ENCODE results near the gene PIWIL1.

PIWIL1 gene

DNA sequence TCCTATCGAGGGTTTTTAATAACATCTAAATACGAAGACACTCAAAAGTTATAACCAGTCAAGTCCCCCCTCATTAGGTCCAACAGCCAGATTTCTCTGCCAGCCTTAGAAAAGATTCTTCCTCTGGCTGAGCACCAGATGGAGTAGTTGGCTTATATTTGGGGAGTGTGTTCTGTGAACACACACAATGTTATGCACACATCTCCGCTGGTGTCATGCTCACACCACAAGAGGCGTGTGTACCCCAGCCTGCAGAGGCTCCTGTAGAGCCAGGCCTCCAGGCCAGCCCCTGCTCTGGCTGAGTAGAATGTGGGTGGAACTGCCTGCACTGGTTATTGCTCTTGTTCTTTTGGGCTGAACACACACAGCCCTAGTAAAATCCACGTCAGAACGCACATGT lies 64.0 kb downstream of the PIWIL1 start:
- no peak for DNase-seq (ENCODE audit: low read depth)
- TF ChIP-seq, protein P1, sequence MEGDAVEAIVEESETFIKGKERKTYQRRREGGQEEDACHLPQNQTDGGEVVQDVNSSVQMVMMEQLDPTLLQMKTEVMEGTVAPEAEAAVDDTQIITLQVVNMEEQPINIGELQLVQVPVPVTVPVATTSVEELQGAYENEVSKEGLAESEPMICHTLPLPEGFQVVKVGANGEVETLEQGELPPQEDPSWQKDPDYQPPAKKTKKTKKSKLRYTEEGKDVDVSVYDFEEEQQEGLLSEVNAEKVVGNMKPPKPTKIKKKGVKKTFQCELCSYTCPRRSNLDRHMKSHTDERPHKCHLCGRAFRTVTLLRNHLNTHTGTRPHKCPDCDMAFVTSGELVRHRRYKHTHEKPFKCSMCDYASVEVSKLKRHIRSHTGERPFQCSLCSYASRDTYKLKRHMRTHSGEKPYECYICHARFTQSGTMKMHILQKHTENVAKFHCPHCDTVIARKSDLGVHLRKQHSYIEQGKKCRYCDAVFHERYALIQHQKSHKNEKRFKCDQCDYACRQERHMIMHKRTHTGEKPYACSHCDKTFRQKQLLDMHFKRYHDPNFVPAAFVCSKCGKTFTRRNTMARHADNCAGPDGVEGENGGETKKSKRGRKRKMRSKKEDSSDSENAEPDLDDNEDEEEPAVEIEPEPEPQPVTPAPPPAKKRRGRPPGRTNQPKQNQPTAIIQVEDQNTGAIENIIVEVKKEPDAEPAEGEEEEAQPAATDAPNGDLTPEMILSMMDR (IDR thresholded peaks at IDR 0.05; ENCODE audit: low read length, missing control alignments), result no peak
- H3K4me3 ChIP-seq (replicated peaks; ENCODE audit: low read depth, low read length), result no peak overlapping the region

DNA sequence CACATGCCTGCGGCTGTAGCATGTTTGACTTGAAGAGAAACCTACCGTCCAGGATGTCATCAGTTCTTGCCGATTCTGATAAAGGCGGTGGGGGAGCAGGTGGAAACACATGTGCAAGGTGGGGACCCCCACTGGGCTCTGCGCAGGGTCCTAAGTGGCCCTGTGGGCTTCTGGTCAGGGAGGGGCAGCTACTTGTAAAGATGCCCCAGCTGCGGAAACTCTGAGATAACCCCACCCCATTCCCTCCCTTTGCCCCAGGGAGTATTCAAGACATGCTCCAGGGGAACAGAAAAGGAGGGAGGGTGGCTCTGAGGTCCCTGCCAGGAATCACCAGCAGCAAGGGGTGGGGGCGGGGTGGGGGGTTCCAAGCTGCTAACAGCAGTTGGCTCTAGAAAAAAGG lies 67.6 kb downstream of the PIWIL1 start:
- H3K4me3 ChIP-seq (replicated peaks; ENCODE audit: low read depth, low read length), result no peak overlapping the region
- no peak for DNase-seq (ENCODE audit: low read depth)
- TF ChIP-seq, protein P1 (IDR thresholded peaks at IDR 0.05; ENCODE audit: low read length, missing control alignments), result no peak

DNA sequence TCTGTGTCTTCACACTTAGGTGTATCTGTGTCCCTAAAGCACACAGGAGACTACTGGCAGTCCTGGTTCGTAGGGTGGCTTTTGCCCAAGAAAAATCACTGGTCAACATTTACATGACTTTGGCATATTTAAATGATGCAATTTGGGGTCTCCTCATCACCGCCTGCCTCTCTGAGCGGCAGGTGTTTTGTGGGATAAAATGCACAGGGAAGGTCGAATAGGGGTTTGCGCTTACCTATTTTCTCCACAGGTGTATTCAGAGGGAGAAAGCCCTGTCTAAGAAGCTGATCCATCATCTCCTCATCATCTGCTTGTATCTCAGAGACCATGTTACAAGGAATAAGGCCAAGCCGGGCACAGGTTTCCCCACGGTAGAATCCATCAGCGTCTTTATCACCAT lies 74.7 kb downstream of the PIWIL1 start:
- no peak for DNase-seq (ENCODE audit: low read depth)
- no peak overlapping the region for H3K4me3 ChIP-seq (replicated peaks; ENCODE audit: low read depth, low read length)
- TF ChIP-seq, protein P1 (IDR thresholded peaks at IDR 0.05; ENCODE audit: low read length, missing control alignments), result no peak

DNA sequence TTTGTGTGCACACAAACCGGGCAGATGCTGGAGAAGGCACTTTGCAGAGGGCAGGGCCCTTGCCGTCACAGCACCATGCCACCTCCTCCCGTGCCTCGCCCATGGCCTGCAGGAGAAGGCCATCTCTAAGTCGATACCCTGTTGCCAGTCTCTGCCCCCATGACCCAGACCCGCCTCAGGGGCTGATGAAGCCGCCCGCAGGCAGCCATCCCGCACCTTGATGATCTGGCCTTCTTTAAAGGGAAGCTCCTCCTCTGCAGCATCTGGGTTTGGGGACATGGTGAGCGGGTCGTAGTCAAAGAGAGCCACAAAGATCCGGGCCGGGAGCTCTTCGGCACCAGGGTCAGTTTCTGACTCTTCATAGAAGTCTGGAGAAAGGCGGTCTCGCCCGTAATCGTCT lies 76.2 kb downstream of the PIWIL1 start:
- DNase-seq (ENCODE audit: low read depth), result no peak
- TF ChIP-seq, protein P1 (IDR thresholded peaks at IDR 0.05; ENCODE audit: low read length, missing control alignments), result no peak
- no peak overlapping the region for H3K4me3 ChIP-seq (replicated peaks; ENCODE audit: low read depth, low read length)

DNA sequence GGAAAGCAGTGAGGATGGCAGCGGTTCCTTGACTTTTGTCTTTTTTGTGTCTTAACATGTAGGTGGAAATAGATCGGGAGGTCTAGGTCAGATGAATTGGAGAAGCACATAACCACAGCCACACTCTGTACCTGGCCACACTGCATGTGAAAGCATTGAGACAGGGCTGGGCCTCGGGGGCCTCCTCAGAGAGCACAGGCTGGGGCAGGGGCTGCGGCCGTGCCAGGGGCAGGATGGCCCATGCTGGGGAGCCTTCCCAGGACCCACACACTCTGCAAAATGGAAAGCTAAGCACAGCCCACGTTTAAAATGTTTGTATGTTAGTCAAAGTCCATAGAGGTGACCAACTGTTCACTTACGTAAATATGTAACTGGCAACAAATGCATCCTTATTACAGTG lies 76.7 kb downstream of the PIWIL1 start:
- no peak overlapping the region for H3K4me3 ChIP-seq (replicated peaks; ENCODE audit: low read depth, low read length)
- DNase-seq (ENCODE audit: low read depth), result no peak
- TF ChIP-seq, protein P1 (IDR thresholded peaks at IDR 0.05; ENCODE audit: low read length, missing control alignments), result no peak

DNA sequence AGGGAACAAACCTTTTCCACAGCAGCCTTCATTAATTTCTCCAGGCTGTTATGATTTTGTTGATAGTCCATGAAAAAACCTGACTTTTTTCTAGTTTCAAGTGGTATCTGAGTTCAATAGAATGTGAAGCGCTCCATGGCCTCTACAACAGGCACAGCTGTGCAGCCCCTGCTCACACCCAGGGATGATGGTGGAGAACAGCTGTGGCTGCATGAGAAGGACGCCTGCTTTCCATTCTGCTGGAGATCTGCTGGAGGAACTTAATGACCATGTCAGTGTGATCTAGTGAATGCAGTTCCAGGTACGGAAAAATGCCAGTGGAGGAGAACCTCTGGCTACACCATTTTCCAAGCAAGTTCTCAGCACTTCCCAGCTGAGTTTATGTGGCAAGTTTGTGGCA lies 80.6 kb downstream of the PIWIL1 start:
- DNase-seq (ENCODE audit: low read depth), result no peak
- TF ChIP-seq, protein P1 (IDR thresholded peaks at IDR 0.05; ENCODE audit: low read length, missing control alignments), result no peak
- no peak overlapping the region for H3K4me3 ChIP-seq (replicated peaks; ENCODE audit: low read depth, low read length)

DNA sequence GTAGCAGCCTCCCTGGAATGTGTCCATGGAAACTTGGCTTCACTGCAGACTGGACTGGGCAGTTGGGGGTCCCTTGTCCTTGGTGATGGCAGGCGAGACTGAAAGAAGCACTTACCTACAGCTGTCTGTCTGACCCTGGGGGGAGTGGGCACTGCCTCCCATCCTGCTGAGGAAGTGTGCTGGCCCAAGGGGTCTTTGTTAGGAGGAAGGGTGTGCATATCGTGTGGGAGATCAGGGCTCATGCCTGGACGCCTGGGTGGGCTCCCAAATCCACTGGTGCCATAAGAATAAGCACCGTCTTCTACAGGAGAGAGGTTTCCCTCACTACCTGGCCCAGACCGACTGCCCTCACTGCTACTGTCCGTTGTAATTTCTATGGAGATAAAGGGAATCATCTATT lies 81.4 kb downstream of the PIWIL1 start:
- no peak overlapping the region for H3K4me3 ChIP-seq (replicated peaks; ENCODE audit: low read depth, low read length)
- TF ChIP-seq, protein P1 (IDR thresholded peaks at IDR 0.05; ENCODE audit: low read length, missing control alignments), result no peak
- DNase-seq (ENCODE audit: low read depth), result no peak

Data from fibroblast of pulmonary artery (primary cell).